Subcutaneous adipose tissue (tissue), 4 donors: ENCODE measurements around the gene ELK4. TPM values are rescaled to one million over a fixed set of nuclear protein-coding genes. Genes with fewer than 3 reads are reported as not detected.

Experiments used
- total RNA-seq, 4 donors: library from RNA; depleted of rRNA; stranded (reverse); fragments of >200 nt; gene quantifications; one replicate each; pipeline ENCODE4 v1.1.0, GENCODE V29; 2016
- TF ChIP-seq, protein P1 (sequence below): fragments of 450-650 bp; IDR thresholded peaks from one replicate; pipeline ENCODE4 v1.5.1; 2016; ENCODE audit warnings: low read depth, mild to moderate bottlenecking, control low read depth, antibody characterized with exemption, moderate library complexity

Gene ELK4
- total RNA-seq, 4 donors from 2014 or later: 25.8 to 42.2 (median 29.6) TPM

DNA sequence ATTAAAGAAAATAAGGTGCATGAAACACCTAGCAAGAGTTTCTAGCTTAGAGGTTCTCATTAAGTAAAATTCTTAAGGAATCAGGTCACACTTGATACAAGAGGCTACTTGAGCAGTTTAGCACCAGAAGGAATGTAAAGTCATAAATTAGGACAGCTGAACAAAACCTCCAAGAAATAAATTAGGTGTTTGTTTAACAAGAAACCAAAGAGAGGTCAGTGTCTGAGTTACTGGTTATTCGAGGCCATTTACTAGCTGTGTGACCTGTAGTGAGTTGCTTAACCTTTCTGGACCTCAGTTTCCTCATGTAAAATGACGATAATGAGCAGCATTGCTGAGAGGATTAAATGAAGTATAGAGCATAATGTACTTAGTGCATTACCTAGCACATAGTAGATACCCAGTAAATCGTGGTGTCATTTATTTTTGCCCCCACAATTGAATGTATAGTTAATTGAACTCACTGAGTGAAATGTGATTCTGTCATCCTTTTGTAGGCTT, 908 bp upstream of the ELK4 start:
- TF ChIP-seq, protein P1, sequence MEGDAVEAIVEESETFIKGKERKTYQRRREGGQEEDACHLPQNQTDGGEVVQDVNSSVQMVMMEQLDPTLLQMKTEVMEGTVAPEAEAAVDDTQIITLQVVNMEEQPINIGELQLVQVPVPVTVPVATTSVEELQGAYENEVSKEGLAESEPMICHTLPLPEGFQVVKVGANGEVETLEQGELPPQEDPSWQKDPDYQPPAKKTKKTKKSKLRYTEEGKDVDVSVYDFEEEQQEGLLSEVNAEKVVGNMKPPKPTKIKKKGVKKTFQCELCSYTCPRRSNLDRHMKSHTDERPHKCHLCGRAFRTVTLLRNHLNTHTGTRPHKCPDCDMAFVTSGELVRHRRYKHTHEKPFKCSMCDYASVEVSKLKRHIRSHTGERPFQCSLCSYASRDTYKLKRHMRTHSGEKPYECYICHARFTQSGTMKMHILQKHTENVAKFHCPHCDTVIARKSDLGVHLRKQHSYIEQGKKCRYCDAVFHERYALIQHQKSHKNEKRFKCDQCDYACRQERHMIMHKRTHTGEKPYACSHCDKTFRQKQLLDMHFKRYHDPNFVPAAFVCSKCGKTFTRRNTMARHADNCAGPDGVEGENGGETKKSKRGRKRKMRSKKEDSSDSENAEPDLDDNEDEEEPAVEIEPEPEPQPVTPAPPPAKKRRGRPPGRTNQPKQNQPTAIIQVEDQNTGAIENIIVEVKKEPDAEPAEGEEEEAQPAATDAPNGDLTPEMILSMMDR: no peak

DNA sequence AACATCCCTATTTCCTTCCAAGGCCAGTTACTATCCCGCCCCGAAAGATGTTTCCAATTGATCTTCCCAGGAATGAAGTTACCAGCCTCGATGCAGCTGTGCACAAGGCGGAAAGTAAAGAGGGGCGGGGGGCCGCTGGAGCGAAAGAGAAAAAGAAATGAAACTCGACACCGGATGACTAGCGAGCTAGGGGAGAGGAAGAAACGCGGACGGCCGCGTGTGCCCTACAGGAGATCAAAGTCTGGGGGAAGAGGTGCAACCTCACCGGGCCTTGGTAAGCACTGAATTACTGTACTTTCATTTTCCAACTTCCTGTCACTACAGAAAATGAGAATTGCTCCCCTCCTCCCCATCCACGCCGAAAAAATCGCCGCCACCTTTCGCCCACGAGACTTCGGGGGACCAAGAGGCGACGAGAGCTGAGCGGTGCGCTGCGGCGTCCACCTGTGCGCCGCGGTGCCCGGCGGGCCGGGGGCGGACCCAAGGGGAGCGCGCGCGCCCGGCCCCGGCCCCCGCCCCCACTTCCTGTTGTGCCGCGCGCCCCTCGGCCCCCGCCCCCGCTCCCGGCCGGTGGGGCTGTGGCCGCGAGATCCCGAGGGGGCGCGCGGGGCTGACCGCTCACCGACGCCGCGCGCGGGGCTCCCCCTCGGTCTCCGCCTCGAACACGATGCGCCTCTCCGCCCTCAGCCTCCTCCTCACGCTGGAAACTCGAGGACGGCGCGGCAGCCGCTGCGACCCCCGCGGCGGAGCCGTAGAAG, 622 bp downstream of the ELK4 start:
- TF ChIP-seq, protein P1: no peak

- TF ChIP-seq, protein P1: no peak
Measured at GRCh38 chr1:205630651-205631009, 1.2 kb downstream of the ELK4 start.

- TF ChIP-seq, protein P1: no peak
Measured at GRCh38 chr1:205630241-205630640, 1.6 kb downstream of the ELK4 start.

GRCh38 chr1:205629751-205630150, 2.1 kb downstream of the ELK4 start:
- TF ChIP-seq, protein P1: no peak

- TF ChIP-seq, protein P1: no peak
Measured at GRCh38 chr1:205627956-205628355, 3.9 kb downstream of the ELK4 start.

DNA sequence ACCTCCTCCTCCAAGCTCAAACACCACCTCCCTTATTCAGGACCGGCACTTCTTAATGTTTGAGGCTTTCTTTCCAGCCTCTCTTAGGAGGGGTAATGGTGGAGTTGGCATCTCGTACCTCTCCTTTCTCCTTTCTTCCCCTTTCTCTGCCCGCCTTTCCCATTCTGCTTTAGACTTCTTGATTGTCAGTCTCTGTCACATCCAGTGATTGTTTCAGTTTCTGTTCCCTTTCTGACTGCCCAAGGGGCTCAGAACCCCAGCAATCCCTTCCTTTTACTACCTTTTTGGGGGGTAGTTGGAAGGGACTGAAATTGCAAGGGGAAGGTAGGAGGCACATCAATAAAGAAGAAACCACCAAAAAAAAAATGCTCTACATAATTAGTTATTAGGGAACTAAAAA, 5.6 kb downstream of the ELK4 start:
- TF ChIP-seq, protein P1: no peak
